H9 (cell line): ENCODE measurements around the gene CENPP. TPM values are rescaled to one million over a fixed set of nuclear protein-coding genes. Genes with fewer than 3 reads are reported as not detected.

Experiments
- DNase-seq: peaks from one replicate; pipeline ENCODE4 v3.0.0-alpha.2; 2017
- H2AFZ ChIP-seq: one replicate; pipeline ENCODE4 v1.6.1; 2013; ENCODE audit warnings: mild to moderate bottlenecking, low read length, control low read depth, moderate library complexity
- H2AK5ac ChIP-seq: 2 replicates; pipeline ENCODE4 v1.6.1; 2013; ENCODE audit warnings: low read length, control low read depth, mixed read lengths; ENCODE audit not compliant: insufficient read length
- H2BK120ac ChIP-seq: one replicate; pipeline ENCODE4 v1.6.1; 2013; ENCODE audit warnings: low read depth, mild to moderate bottlenecking, low read length, control low read depth, inconsistent platforms; ENCODE audit not compliant: poor library complexity, severe bottlenecking
- H2BK12ac ChIP-seq: 2 replicates; pipeline ENCODE4 v1.6.1; 2013; ENCODE audit warnings: low read length, control low read depth, mixed read lengths, low read depth; ENCODE audit not compliant: insufficient read length
- H2BK15ac ChIP-seq: 2 replicates; pipeline ENCODE4 v1.6.1; 2013; ENCODE audit warnings: low read depth, low read length, control low read depth
- H2BK20ac ChIP-seq: one replicate; pipeline ENCODE4 v1.6.1; 2013; ENCODE audit warnings: low read depth, mild to moderate bottlenecking, low read length, control low read depth, inconsistent platforms; ENCODE audit not compliant: poor library complexity, severe bottlenecking
- H2BK5ac ChIP-seq: 2 replicates; pipeline ENCODE4 v1.6.1; 2013; ENCODE audit warnings: low read length, control low read depth, mixed read lengths; ENCODE audit not compliant: insufficient read length
- H3K14ac ChIP-seq: 2 replicates; pipeline ENCODE4 v1.6.1; 2013; ENCODE audit warnings: low read length, control low read depth; ENCODE audit not compliant: insufficient read depth
- H3K18ac ChIP-seq: 2 replicates; pipeline ENCODE4 v1.6.1; 2013; ENCODE audit warnings: low read depth, mild to moderate bottlenecking, mixed read lengths, low read length, control low read depth; ENCODE audit not compliant: insufficient read length
- H3K23ac ChIP-seq: 2 replicates; pipeline ENCODE4 v1.6.1; 2013; ENCODE audit warnings: low read length, control low read depth, mixed read lengths, low read depth; ENCODE audit not compliant: insufficient read length
- H3K23me2 ChIP-seq: 2 replicates; pipeline ENCODE4 v1.6.1; 2013; ENCODE audit warnings: low read depth, mild to moderate bottlenecking, mixed read lengths, low read length, control low read depth; ENCODE audit not compliant: insufficient read length, poor library complexity, severe bottlenecking
- H3K27ac ChIP-seq: 2 replicates; pipeline ENCODE4 v1.5.1; 2013; ENCODE audit warnings: low read length, control low read depth, mixed read lengths, low read depth; ENCODE audit not compliant: insufficient read length
- H3K27me3 ChIP-seq: 2 replicates; pipeline ENCODE4 v1.6.1; 2013; ENCODE audit warnings: low read length, control low read depth, inconsistent platforms; ENCODE audit not compliant: insufficient read depth
- H3K4ac ChIP-seq: 2 replicates; pipeline ENCODE4 v1.6.1; 2013; ENCODE audit warnings: low read depth, mild to moderate bottlenecking, control low read depth, inconsistent platforms, low read length, moderate library complexity
- H3K4me1 ChIP-seq: 2 replicates; pipeline ENCODE4 v1.6.1; 2013; ENCODE audit warnings: low read length, control low read depth, inconsistent platforms; ENCODE audit not compliant: insufficient read depth
- H3K4me2 ChIP-seq: 2 replicates; pipeline ENCODE4 v1.6.1; 2013; ENCODE audit warnings: low read length, control low read depth, mixed read lengths; ENCODE audit not compliant: insufficient read length, insufficient read depth
- H3K56ac ChIP-seq: 2 replicates; pipeline ENCODE4 v1.6.1; 2013; ENCODE audit warnings: low read depth, mild to moderate bottlenecking, mixed read lengths, low read length, control low read depth; ENCODE audit not compliant: insufficient read length
- H3K79me1 ChIP-seq: 2 replicates; pipeline ENCODE4 v1.6.1; 2013; ENCODE audit warnings: low read depth, mild to moderate bottlenecking, moderate library complexity, low read length, control low read depth, inconsistent platforms; ENCODE audit not compliant: insufficient read depth, poor library complexity, severe bottlenecking
- H3K79me2 ChIP-seq: 2 replicates; pipeline ENCODE4 v1.6.1; 2013; ENCODE audit warnings: low read length, control low read depth, inconsistent platforms; ENCODE audit not compliant: insufficient read depth
- H3K9ac ChIP-seq: 2 replicates; pipeline ENCODE4 v1.6.1; 2013; ENCODE audit warnings: low read length, control low read depth, mixed read lengths; ENCODE audit not compliant: insufficient read length; ENCODE audit errors: extremely low read depth
- H3K9me3 ChIP-seq: one replicate; pipeline ENCODE4 v1.6.1; 2013; ENCODE audit warnings: low read depth, low read length, inconsistent platforms; ENCODE audit not compliant: control insufficient read depth
- H3T11ph ChIP-seq: one replicate; pipeline ENCODE4 v1.6.1; 2013; ENCODE audit warnings: mild to moderate bottlenecking, low read length, control low read depth, inconsistent platforms
- H4K20me1 ChIP-seq: one replicate; pipeline ENCODE4 v1.6.1; 2013; ENCODE audit not compliant: control insufficient read depth, insufficient read length, insufficient read depth
- H4K5ac ChIP-seq: 2 replicates; pipeline ENCODE4 v1.6.1; 2013; ENCODE audit warnings: low read depth, mild to moderate bottlenecking, mixed read lengths, low read length, control low read depth; ENCODE audit not compliant: insufficient read length
- H4K8ac ChIP-seq: replicated peaks from 2 replicates; pipeline ENCODE4 v1.6.1; 2013; ENCODE audit warnings: low read length, control low read depth, mixed read lengths, low read depth; ENCODE audit not compliant: insufficient read length
- H4K91ac ChIP-seq: 2 replicates; pipeline ENCODE4 v1.6.1; 2013; ENCODE audit warnings: low read depth, mild to moderate bottlenecking, moderate library complexity, mixed read lengths, low read length, control low read depth; ENCODE audit not compliant: insufficient read length
- H3K27ac Mint-ChIP-seq, 3 experiments: 2 replicates in 2 of 3; 3 replicates in 1 of 3; pipeline ENCODE4 v1.8.0; 2020 to 2021; ENCODE audit warnings: mixed read lengths in 3 of 3, mild to moderate bottlenecking in 1 of 3, moderate library complexity in 1 of 3
- H3K27me3 Mint-ChIP-seq: 2 replicates; pipeline ENCODE4 v1.8.0; 2021; ENCODE audit warnings: low read depth, mild to moderate bottlenecking, moderate library complexity, mixed read lengths
- H3K36me3 Mint-ChIP-seq, 3 experiments: 2 replicates in 2 of 3; 3 replicates in 1 of 3; pipeline ENCODE4 v1.8.0; 2020 to 2021; ENCODE audit warnings: low read depth in 3 of 3, mixed read lengths in 3 of 3; ENCODE audit not compliant: insufficient read depth in 1 of 3
- H3K4me1 Mint-ChIP-seq, 2 experiments: 2 replicates each; pipeline ENCODE4 v1.8.0; 2020; ENCODE audit warnings: mixed read lengths in 2 of 2
- H3K4me3 Mint-ChIP-seq, 2 experiments: 2 replicates in 1 of 2; 3 replicates in 1 of 2; pipeline ENCODE4 v1.8.0; 2020 to 2021; ENCODE audit warnings: mild to moderate bottlenecking in 2 of 2, mixed read lengths in 2 of 2, moderate library complexity in 1 of 2
- H3K9me3 Mint-ChIP-seq, 2 experiments: 2 replicates in 1 of 2; 3 replicates in 1 of 2; pipeline ENCODE4 v1.8.0; 2020; ENCODE audit warnings: mild to moderate bottlenecking in 2 of 2, mixed read lengths in 2 of 2, moderate library complexity in 1 of 2
- CTCF ChIP-seq: fragments of 200-600 bp; sonication (generic); conservative IDR thresholded peaks from 3 replicates; pipeline ENCODE4 v1.8.0; 2021; ENCODE audit warnings: antibody characterized with exemption, mild to moderate bottlenecking
- WGBS: extraction: QIAGEN DNeasy Blood & Tissue Kit; methylation state at CpG from one replicate; pipeline ENCODE4 v1.1.7; 2013; ENCODE audit warnings: missing lambda C conversion rate, low lambda C conversion rate, mixed read lengths; ENCODE audit not compliant: insufficient read length; ENCODE audit errors: extremely low coverage; 5-methylcytosine and 5-hydroxymethylcytosine counted together
- total RNA-seq: library from RNA; stranded (reverse); gene quantifications from 2 replicates; pipeline ENCODE4 v1.2.1, GENCODE V29; 2021

The CENPP gene
- total RNA-seq, 1 experiment from 2014 or later = 9.1 TPM

- H3K27me3 Mint-ChIP-seq = no peaks in the 10 kb centered on the region
- no peak for TF ChIP-seq CTCF
These were observed 341.3 kb downstream of the CENPP start for GRCh38 chr9:92666912-92667532.

More at GRCh38 chr9:92666912-92667532, 341.3 kb downstream of the CENPP start:
- peaks cover 14% of the 10 kb centered on the region; the same call in 1 of the 2 replicates for H3K4me1 ChIP-seq
- H3K27ac Mint-ChIP-seq = peak overlapping the region in 1 of 3 experiments; percentile 91; a peak in 2 of 7 replicates
- no peaks in the 10 kb centered on the region for H4K20me1 ChIP-seq
- peaks cover 12% of the 10 kb centered on the region; the same call in 1 of the 2 replicates for H3K79me2 ChIP-seq
- H2BK5ac ChIP-seq = no peak overlapping the region
- no peaks in the 10 kb centered on the region for H3K9me3 Mint-ChIP-seq
- H3K9ac ChIP-seq = no peak overlapping the region
- no peak overlapping the region for H2BK12ac ChIP-seq
- H3K4ac ChIP-seq = no peak overlapping the region
- no peak overlapping the region for H2BK20ac ChIP-seq
- no peak overlapping the region for H3K56ac ChIP-seq
- H2BK15ac ChIP-seq = no peak overlapping the region
- no peak overlapping the region for H4K91ac ChIP-seq
- H3K27ac ChIP-seq = no peak overlapping the region
- WGBS = no CpG with 5 or more reads among the region's 8 CpGs
- no peaks in the 10 kb centered on the region for H3K9me3 ChIP-seq
- H3K23me2 ChIP-seq = peaks cover 5% of the 10 kb centered on the region
- no peak overlapping the region for H3T11ph ChIP-seq
- H3K36me3 Mint-ChIP-seq = peaks cover 0 to 10% (median 0%) of the 10 kb centered on the region in 3 experiments; a peak in 5 of 7 replicates
- no peak overlapping the region for H4K8ac ChIP-seq
- peak; percentile 4 for DNase-seq
- H2AFZ ChIP-seq = no peak overlapping the region
- peak overlapping the region in 1 of 2 experiments; percentile 16; a peak in 1 of 5 replicates for H3K4me3 Mint-ChIP-seq
- H3K23ac ChIP-seq = no peak overlapping the region
- H2AK5ac ChIP-seq = no peak overlapping the region
- H3K27me3 ChIP-seq = no peaks in the 10 kb centered on the region
- H4K5ac ChIP-seq = no peak overlapping the region
- no peak overlapping the region for H3K14ac ChIP-seq
- peaks cover 12 to 21% of the 10 kb centered on the region in 2 experiments for H3K4me1 Mint-ChIP-seq
- H3K4me2 ChIP-seq = no peak overlapping the region
- H3K79me1 ChIP-seq = peaks cover 10% of the 10 kb centered on the region
- no peak overlapping the region for H2BK120ac ChIP-seq
- H3K18ac ChIP-seq = no peak overlapping the region
